Psoas muscle (tissue), 8 donors: ENCODE results near the gene KCNF1. TPM values are rescaled to one million over a fixed set of nuclear protein-coding genes. Genes with fewer than 3 reads are reported as not detected.

Source experiments
- ATAC-seq, 4 donors: fragments of 200-7000 bp; cut with Tn5 transposase; one replicate each; pipeline ENCODE4 v1.9.1; 2020; ENCODE audit warnings: moderate library complexity in 3 of 4, mild to moderate bottlenecking in 2 of 4
- DNase-seq, 2 donors: peaks; one replicate each; pipeline ENCODE4 v3.0.0-alpha.2; 2020
- H3K27ac ChIP-seq: fragments of 200-600 bp; one replicate; pipeline ENCODE4 v1.8.0; 2022
- H3K27me3 ChIP-seq, 3 donors: fragments of 200-600 bp in 1 of 3; one replicate each; pipeline versions ENCODE4 v1.6.1 to v1.8.0; 2013 to 2022; ENCODE audit warnings: low read length in 2 of 3, mild to moderate bottlenecking in 2 of 3, moderate library complexity in 1 of 3; ENCODE audit not compliant: insufficient read depth in 3 of 3
- H3K36me3 ChIP-seq, 2 donors: fragments of 200-600 bp in 1 of 2; one replicate each; pipeline versions ENCODE4 v1.6.1 to v1.8.0; 2013 to 2022; ENCODE audit warnings: low read depth in 1 of 2, mild to moderate bottlenecking in 1 of 2, moderate library complexity in 1 of 2; ENCODE audit not compliant: insufficient read depth in 1 of 2
- H3K4me1 ChIP-seq: fragments of 200-600 bp; one replicate; pipeline ENCODE4 v1.8.0; 2022
- H3K4me3 ChIP-seq: fragments of 200-600 bp; one replicate; pipeline ENCODE4 v1.8.0; 2022; ENCODE audit warnings: mild to moderate bottlenecking
- H3K9me3 ChIP-seq: fragments of 200-600 bp; one replicate; pipeline ENCODE4 v1.8.0; 2022
- CTCF ChIP-seq: fragments of 200-600 bp; IDR thresholded peaks from one replicate; pipeline ENCODE4 v1.8.0; 2022; ENCODE audit warnings: antibody characterized with exemption
- WGBS, 3 donors: extraction: QIAGEN DNeasy Blood & Tissue Kit; methylation state at CpG; one replicate each; pipeline versions ENCODE4 v1.1.6 to v1.1.7; 2013; 5-methylcytosine and 5-hydroxymethylcytosine counted together
- intact Hi-C, 2 donors: fragments of 100-400 bp; cut with DNase I; formaldehyde crosslinking; loops; one replicate each; pipeline versions ENCODE4 v1.11.0 to v1.14.2; 2022
- polyA plus RNA-seq, 3 donors: library from polyadenylated mRNA; stranded (reverse); fragments of 200-250 nt; gene quantifications; one replicate each; pipeline ENCODE4 v1.2.3, GENCODE V29; 2013
- total RNA-seq, 4 donors: library from RNA; stranded (reverse); fragmentation: NEBNext Ultra II Directional in 2 of 4; extraction: Animal tissue kit (Norgen Biotek cat#: 25700) in 2 of 4; gene quantifications; one replicate each; pipeline versions ENCODE4 v1.2.1 to v1.2.4, GENCODE V29; 2021 to 2023
- donor health status: healthy with polysubstance abuse.
- donor health status: DM: no; HTN: no; CAD: no; lungs with moderate emphysema.
- donor health status: Bipolar disorder and iron deficiency.
- donor health status: healthy.
- donor health status: DM: yes; HTN: yes; CAD: no.
- donor health status: DM: no; HTN: no; CAD: no.
- donor health status: DM: no; HTN: no; CAD: no.
- donor health status: DM: yes; HTN: yes; CAD: no.

Gene KCNF1
- total and polyA plus RNA-seq, 7 donors, result 0.06 to 0.07 TPM; not detected in 5

- no peak overlapping the region for H3K27ac ChIP-seq
These were observed 33.3 kb upstream of the KCNF1 start for GRCh38 chr2:10878268-10878915.

DNA sequence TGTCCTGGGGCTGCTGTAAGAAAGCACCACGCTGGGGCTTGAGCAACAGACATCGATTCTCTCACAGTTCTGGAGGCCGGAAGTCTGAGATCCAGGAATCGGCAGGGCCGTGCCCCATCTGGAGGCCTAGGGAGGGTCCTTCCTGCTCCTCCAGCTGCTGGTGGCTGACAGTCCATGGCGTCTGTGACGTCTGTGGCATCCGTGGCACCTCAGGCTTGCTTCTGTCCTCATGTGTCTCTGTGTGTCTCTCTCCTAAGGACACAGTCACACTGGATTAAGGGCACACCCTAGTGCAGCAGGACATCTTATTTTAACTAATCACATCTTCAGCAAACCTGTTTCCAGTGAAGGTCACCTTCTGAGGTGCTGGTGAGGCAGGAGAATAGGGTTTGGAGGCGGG lies 32.6 kb upstream of the KCNF1 start:
- 70 to 83% (median 70%) methylated on average over 9 of the region's 9 CpGs for WGBS, 3 donors

More at GRCh38 chr2:10878268-10878915, 33.3 kb upstream of the KCNF1 start:
- Histone ChIP-seq H3K4me1 (peaks cover 8% of the 10 kb centered on the region), H3K27me3 (no peaks in the 10 kb centered on the region), H3K4me3 (no peak overlapping the region), H3K9me3 (no peaks in the 10 kb centered on the region), H3K36me3 (no peaks in the 10 kb centered on the region)
- DNase-seq (no peak), ATAC-seq (no peak)
- TF ChIP-seq CTCF, result no peak
- WGBS, 3 donors, result 89 to 92% (median 92%) methylated on average over 12 of the region's 12 CpGs
- intact Hi-C loops, result loop anchor here (5.0 kb wide), 1 partner anchor 41 kb away; no protein-coding TSS in a partner anchor

DNA sequence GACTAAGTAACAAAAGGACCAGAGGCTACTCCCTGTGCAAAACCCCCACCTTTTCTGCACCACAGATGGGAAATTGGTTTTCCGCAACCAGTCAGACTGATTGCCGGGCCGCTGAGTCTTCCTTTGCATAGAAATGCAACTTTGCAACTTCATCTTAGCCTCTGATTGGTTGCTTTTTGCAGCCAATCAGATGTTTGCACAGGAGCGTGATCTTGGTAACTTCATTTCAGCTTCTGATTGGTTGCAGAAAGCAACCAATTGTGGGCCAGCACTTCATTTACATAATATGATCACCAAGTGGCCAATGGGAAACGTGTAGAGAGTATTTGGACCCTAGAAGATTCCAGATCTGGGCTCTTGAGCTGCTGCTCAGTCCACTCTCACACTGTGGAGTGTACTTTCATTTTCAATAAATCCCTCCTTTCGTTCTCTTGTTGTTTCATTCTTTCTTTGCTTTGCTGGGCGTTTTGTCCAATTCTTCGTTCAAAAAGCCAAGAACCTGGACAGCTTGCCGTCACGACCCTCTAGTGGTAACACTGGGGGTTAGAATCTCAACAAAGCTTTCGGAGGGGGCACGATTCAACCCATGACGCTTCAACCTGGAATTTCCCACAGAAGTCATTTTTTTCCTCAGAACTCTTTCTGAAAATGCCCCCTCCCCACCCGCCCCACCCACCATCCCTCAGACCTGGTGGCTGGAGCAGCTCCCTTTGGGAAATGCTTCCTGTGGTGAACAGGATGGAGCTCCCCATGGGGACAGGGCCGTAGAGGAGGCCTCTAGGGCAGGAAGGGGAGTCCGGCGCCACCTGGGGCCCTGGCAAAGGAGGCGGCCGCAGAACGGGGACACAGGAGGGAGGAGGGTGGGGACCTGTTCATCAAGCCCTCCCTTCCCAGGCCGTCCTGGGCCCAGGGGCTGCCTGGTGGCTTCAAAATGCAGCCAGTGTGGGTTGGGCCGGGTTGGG lies 31.8 kb upstream of the KCNF1 start:
- intact Hi-C loops, result loop anchor here (5.0 kb wide), 1 partner anchor 43 kb away; no protein-coding TSS in a partner anchor
- Histone ChIP-seq H3K27ac (no peak overlapping the region), H3K4me1 (peaks cover 5% of the 10 kb centered on the region), H3K27me3 (no peaks in the 10 kb centered on the region), H3K4me3 (no peak overlapping the region), H3K9me3 (no peaks in the 10 kb centered on the region), H3K36me3 (no peaks in the 10 kb centered on the region)
- WGBS, 3 donors, result 75 to 90% (median 84%) methylated on average over 21 to 22 of the region's 22 CpGs
- TF ChIP-seq CTCF, result no peak
- no peak for DNase-seq
- ATAC-seq, result no peak

More for the DNA sequence above, 32.6 kb upstream of the KCNF1 start:
- H3K27me3 ChIP-seq, result no peaks in the 10 kb centered on the region
- H3K4me1 ChIP-seq, result peaks cover 7% of the 10 kb centered on the region
- H3K27ac ChIP-seq, result no peak overlapping the region
- H3K36me3 ChIP-seq, result no peaks in the 10 kb centered on the region
- TF ChIP-seq CTCF, result no peak
- H3K9me3 ChIP-seq, result no peaks in the 10 kb centered on the region
- no peak overlapping the region for H3K4me3 ChIP-seq
- no peak for DNase-seq
- ATAC-seq, result no peak
- intact Hi-C loops, result loop anchor here (5.0 kb wide), 1 partner anchor 42 kb away; no protein-coding TSS in a partner anchor

DNA sequence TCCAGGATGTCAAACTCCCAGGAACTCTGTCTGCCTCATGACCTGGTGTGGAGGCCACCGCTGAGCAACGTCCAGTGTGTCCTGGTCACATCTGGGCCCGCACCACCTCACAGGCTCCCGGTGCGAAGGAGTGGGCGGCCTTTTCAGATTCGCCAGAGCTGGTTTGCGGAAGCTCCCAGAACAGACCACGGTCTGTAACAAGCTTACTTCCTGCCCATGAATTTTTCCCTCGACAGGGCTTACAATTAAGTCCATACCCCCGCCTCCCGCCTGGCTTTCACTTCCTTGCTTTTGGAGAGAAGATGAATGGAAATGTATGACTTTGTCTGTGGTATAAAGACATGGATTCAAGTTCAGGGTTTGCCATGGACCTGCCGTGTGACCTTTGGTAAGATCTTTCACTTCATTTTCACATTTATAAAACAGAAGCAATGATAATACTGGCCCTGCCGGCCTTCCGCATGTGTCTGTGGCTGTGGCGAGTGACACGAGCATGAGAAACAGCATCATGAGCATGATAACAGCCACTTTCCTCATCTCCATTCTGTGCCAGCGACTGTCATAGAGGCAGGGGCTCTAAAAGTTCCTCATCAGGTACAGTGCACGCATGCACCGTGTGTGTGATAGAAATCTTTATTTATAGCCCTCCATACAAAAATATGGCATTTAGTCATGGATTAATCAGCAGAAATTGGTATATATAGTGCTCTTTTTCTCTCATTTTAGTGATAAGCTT lies 31.0 kb upstream of the KCNF1 start:
- H3K27ac ChIP-seq, result no peak overlapping the region
- ATAC-seq, result no peak
- no peaks in the 10 kb centered on the region for H3K9me3 ChIP-seq
- no peak overlapping the region for H3K4me3 ChIP-seq
- no peak for TF ChIP-seq CTCF
- H3K27me3 ChIP-seq, result no peaks in the 10 kb centered on the region
- no peaks in the 10 kb centered on the region for H3K36me3 ChIP-seq
- 88 to 89% (median 88%) methylated on average over 20 of the region's 20 CpGs for WGBS, 3 donors
- DNase-seq, result no peak
- intact Hi-C loops, result no loop called here
- no peaks in the 10 kb centered on the region for H3K4me1 ChIP-seq
